Stimulated activated effector memory CD8-positive, alpha-beta T cell treated with anti-CD3 and anti-CD28 coated beads, Interleukin-12 subunit alpha, Interleukin-12 subunit beta, amount 100 ng/mL, for 72 hours (primary cell): Measurements from ENCODE around the gene RAB11A.

Experiments used
- ATAC-seq: fragments of 150-1000 bp; cut with Tn5 transposase; 2 replicates; pipeline ENCODE4 v1.10.0; 2021
- DNase-seq, 2 donors: peaks; one replicate each; pipeline ENCODE4 v3.0.0; 2021 to 2022; ENCODE audit warnings: low spot score in 2 of 2
- H3K27ac Mint-ChIP-seq: one replicate; pipeline ENCODE4 v1.8.0; 2022; ENCODE audit warnings: mild to moderate bottlenecking, mixed read lengths
- H3K36me3 Mint-ChIP-seq: one replicate; pipeline ENCODE4 v1.8.0; 2022; ENCODE audit warnings: mild to moderate bottlenecking, mixed read lengths
- H3K4me1 Mint-ChIP-seq: one replicate; pipeline ENCODE4 v1.8.0; 2022; ENCODE audit warnings: mixed read lengths
- H3K4me3 Mint-ChIP-seq: one replicate; pipeline ENCODE4 v1.8.0; 2022; ENCODE audit warnings: mild to moderate bottlenecking, mixed read lengths
- H3K9me3 Mint-ChIP-seq: one replicate; pipeline ENCODE4 v1.8.0; 2022; ENCODE audit warnings: mixed read lengths

Gene RAB11A

DNA sequence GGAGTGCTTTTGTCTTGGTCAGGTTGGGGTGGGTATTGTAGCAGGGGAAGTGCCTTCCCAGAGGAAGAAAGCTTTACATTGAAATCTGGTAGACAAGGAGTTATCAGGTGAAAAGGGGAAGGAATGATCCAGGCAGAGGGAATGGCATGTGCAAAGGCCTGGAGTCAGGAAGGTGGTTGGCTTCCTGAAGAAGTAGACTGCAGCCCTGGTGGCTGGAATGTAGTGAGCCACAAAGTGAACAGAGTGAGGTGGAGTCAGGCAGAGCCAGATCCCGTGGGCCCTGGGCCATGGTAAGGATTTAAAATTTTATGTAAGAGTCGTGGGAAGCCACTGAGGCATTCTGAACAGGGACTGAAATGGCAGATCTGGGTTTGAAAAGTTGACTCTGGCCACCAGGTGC is 58.3 kb downstream of the RAB11A start:
- Mint-ChIP-seq H3K9me3 (no peaks in the 10 kb centered on the region), H3K4me3 (no peak overlapping the region), H3K4me1 (no peaks in the 10 kb centered on the region), H3K27ac (peak overlapping the region; percentile 5), H3K36me3 (no peaks in the 10 kb centered on the region)
- no peak for DNase-seq
- no peak for ATAC-seq

DNA sequence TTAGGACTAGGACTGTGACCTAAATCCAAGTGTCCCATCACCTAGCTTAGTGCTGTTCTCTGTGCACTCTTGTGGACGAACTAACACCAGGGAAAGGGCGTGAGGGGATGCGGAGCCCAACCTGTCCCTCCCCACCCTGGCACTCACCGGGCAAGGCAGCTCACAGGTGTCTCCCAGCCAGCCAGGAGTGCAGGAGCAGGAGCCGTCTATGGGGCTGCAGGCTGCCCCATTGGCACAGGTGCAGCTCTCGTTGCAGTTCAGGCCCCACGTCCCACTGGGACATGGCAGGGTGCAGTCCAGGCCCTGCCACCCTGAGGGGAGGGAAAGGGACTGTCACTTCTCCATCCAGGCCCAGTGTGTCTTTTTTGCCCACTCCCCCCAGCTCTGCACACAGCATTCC is 60.3 kb downstream of the RAB11A start:
- Mint-ChIP-seq H3K9me3 (no peaks in the 10 kb centered on the region), H3K27ac (no peak overlapping the region), H3K4me1 (no peaks in the 10 kb centered on the region), H3K4me3 (no peak overlapping the region), H3K36me3 (no peaks in the 10 kb centered on the region)
- DNase-seq = no peak
- no peak for ATAC-seq

DNA sequence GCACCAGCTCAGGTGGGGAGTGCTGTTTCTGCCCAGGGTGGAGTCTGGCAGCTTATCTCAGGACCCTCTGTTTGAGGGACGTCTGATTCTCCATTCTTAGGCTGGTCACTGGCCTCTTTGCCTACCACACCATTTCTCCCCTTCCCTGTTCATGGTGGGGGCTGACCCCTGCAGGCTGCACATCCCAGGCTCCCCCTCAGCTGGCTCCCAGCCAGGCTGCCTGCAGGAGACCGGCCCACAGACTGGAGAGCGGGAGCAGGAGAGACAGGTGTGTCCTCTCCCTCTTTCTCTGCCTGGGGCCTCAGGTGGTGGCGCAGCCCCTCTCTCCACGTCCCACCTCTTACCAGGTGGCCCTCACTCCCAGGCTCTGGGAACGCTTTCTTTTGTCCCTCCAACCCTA is 60.8 kb downstream of the RAB11A start:
- DNase-seq = no peak
- Mint-ChIP-seq H3K4me1 (no peaks in the 10 kb centered on the region), H3K4me3 (no peak overlapping the region), H3K36me3 (no peaks in the 10 kb centered on the region), H3K9me3 (no peaks in the 10 kb centered on the region), H3K27ac (peak overlapping the region; percentile 37)
- ATAC-seq = no peak

DNA sequence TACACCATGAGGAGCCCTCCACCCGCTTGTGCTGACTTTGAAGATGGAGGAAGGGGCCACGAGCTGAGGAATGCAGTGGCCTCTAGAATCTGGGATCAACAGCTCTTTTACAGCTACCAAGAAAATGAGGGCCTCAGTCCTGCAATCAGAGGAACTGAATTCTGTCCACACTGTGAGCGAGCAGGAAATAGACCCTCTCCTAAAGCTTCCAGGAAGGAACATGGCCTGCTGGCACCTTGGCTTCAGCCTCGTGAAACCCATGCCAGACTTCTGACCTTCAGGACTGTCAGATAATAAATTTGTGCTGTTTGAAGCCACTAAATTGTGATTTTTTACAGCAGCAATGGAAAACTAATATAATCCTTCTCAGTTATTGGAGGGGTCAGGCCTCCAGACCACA is 61.9 kb downstream of the RAB11A start:
- ATAC-seq (no peak), DNase-seq (no peak)
- Mint-ChIP-seq H3K36me3 (no peaks in the 10 kb centered on the region), H3K9me3 (no peaks in the 10 kb centered on the region), H3K27ac (no peak overlapping the region), H3K4me1 (no peaks in the 10 kb centered on the region), H3K4me3 (no peak overlapping the region)

DNA sequence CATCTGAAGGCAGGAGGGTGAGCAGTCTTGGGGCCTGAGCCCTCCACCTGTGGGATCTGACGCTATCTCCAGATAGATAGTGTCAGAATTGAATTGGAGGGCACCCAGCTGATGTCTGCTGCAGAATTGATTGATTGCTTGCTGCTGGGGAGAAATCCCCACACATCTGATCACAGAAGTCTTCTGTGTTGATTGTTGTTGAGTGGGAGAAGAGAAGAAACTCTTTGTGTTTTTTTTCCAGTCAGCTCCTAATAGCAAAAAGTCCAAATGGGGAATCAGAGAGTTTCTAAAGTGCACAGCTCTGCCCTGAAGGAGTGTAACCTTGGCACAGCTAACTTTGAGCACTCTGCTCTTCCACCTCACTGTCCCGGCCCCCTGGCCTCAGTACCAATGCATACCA is 66.1 kb downstream of the RAB11A start:
- no peak for ATAC-seq
- no peak overlapping the region for H3K4me3 Mint-ChIP-seq
- DNase-seq = no peak
- H3K4me1 Mint-ChIP-seq = peaks cover 5% of the 10 kb centered on the region
- no peaks in the 10 kb centered on the region for H3K9me3 Mint-ChIP-seq
- no peaks in the 10 kb centered on the region for H3K36me3 Mint-ChIP-seq
- H3K27ac Mint-ChIP-seq = no peak overlapping the region

DNA sequence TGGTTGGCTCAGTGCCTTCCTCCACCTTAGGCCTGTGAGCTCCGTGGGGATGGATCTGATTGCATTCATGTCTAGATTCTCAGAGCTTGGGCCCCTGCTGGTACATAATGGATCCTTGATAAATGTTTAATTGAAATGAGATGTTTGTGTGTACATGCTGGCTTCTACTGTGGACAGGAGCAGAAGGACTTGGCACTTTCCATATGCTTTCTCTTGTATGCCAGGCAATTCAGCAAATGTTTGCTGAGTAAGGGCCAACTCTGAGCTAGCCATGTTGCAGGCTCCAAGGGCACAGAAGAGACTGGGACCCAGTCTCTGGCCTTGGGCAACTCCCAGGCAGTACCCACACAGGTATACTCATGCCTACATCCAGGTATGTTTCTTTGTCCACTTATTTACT is 67.0 kb downstream of the RAB11A start:
- Mint-ChIP-seq H3K4me1 (peaks cover 5% of the 10 kb centered on the region), H3K36me3 (no peaks in the 10 kb centered on the region), H3K27ac (no peak overlapping the region), H3K9me3 (no peaks in the 10 kb centered on the region), H3K4me3 (no peak overlapping the region)
- ATAC-seq = no peak
- DNase-seq = no peak

DNA sequence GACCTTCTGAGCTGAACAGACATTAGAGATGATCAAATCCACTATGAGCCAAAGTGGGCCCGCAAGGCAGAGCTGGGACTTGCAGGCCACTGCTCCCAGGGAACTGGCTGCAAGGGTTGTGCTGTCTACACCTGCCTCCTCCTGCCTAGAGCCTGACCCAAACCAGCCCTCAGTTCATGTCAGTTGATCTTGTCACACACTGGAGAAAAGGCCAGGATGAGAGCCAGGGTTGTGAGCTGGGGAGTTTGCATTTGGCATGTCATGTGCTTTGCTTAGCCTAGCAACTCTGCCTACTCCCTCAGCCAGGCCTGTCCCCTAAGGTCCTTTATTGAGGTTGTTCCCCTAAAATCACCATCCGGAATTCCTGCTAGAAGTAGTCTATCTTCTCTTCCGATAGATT is 67.8 kb downstream of the RAB11A start:
- DNase-seq = no peak

DNA sequence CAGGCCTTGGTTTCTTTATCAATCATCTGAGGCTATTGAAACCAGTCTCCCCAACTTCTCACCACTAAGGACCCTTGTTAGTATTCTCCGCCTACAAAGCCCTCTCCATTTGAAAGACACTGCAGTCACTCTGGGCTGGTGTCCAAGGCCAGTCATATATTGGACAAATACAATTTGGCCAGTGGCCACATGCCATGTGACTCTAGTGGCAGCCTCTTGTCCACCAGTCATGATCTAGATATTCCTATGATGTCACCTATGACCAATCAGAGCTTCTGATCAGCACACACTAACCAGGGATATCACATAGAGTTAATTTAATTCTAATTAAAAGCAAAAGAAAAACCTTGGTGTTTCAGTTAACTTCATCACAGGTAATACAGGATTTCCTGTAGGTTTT is 68.2 kb downstream of the RAB11A start:
- Mint-ChIP-seq H3K27ac (no peak overlapping the region), H3K36me3 (no peaks in the 10 kb centered on the region), H3K4me3 (no peak overlapping the region), H3K4me1 (peaks cover 11% of the 10 kb centered on the region), H3K9me3 (no peaks in the 10 kb centered on the region)
- ATAC-seq = no peak
- DNase-seq = no peak

More for the DNA sequence above, 67.8 kb downstream of the RAB11A start:
- Mint-ChIP-seq H3K27ac (no peak overlapping the region), H3K36me3 (no peaks in the 10 kb centered on the region), H3K9me3 (no peaks in the 10 kb centered on the region), H3K4me1 (peaks cover 7% of the 10 kb centered on the region), H3K4me3 (no peak overlapping the region)
- no peak for ATAC-seq

DNA sequence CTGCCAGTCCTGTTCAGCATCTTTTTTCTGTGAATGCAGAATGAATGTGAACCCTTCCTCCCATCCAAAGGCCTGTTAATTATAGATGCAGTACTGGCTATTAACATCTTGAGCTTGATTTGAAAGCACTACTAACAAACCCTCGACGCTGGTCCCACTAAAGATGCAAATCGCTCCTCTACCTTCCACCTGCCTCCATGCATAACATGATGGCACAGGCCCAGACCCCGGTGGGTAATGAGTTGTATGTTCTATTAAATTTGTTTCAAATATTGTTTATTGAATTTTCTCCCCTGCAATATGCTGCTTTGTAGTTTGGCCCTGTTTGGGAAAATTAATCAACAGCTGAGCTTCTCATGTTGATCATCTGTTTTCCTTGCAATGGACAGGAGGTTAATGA is 69.3 kb downstream of the RAB11A start:
- Mint-ChIP-seq H3K4me3 (no peak overlapping the region), H3K4me1 (peaks cover 12% of the 10 kb centered on the region), H3K36me3 (no peaks in the 10 kb centered on the region), H3K9me3 (no peaks in the 10 kb centered on the region), H3K27ac (no peak overlapping the region)
- no peak for ATAC-seq
- DNase-seq = no peak

DNA sequence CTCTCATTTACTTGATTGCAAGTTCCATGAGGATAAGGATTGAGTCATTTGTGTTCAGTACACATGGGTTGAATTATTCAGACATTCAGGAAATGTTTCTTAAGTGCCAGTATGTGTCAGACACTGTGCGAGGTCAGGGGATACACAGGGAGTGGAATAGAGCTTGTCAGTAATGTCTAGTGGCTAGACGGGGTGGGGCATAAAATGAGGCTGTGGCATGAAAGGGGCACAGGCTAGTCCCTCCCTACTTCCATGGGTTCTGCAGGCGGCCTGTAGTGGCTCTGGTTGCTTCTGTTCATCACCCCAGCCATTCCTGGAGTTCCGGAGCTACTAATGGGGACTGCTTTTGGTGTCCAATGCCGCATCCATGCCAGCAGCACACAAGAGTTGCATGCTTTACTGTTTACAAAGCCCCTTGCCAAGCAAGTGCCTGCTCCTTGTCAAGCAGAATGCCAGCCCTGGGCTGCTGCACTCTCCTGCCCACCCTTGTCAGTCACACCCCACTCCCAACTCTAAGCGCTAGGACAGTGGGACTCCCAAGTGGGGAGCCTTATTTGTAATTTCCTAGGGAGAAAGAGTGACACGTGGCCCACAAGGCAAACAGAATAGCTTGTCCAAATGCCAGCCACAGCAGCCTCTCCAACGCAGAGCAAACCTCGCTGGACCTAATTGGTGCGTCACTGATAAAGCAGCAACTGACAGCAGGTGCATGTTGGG is 70.8 kb downstream of the RAB11A start:
- ATAC-seq (no peak), DNase-seq (no peak)
- Mint-ChIP-seq H3K4me3 (no peak overlapping the region), H3K27ac (no peak overlapping the region), H3K9me3 (no peaks in the 10 kb centered on the region), H3K4me1 (peaks cover 12% of the 10 kb centered on the region), H3K36me3 (no peaks in the 10 kb centered on the region)

DNA sequence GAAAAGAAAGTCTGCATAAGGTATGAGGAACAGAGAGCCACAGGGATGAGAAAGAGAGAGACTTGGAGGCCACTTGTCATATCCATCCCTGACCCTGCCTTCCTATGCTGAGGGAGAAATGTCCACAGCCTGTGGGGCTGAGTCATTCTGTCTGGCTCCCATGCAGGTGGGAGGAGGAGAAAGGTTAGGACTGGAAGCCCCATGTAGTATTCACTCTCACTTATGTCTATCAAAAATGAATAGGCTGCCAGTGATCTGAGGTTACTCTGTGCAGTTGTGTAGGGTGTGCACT is 71.3 kb downstream of the RAB11A start:
- DNase-seq (no peak), ATAC-seq (no peak)
- Mint-ChIP-seq H3K4me3 (no peak overlapping the region), H3K27ac (peak overlapping the region; percentile 50), H3K9me3 (no peaks in the 10 kb centered on the region), H3K36me3 (no peaks in the 10 kb centered on the region), H3K4me1 (peaks cover 12% of the 10 kb centered on the region)
